Sigmoid colon (tissue), 4 donors: Measurements from ENCODE around the gene CAPN10.

Experiments
- POLR2A ChIP-seq, 2 donors: fragments of 450-650 bp; IDR thresholded peaks; one replicate each; pipeline ENCODE4 v1.6.1; 2016; ENCODE audit warnings: antibody characterized with exemption in 2 of 2, mild to moderate bottlenecking in 2 of 2, moderate library complexity in 2 of 2
- POLR2AphosphoS5 ChIP-seq, 4 donors: sonication (generic); formaldehyde crosslinking; IDR thresholded peaks; one replicate each; pipeline ENCODE4 v1.6.1; 2017; ENCODE audit warnings: antibody characterized with exemption in 4 of 4
- TF ChIP-seq, protein P1 (sequence below), 4 experiments: fragments of 450-650 bp in 3 of 4; fragments of 200-600 bp in 1 of 4; IDR thresholded peaks; one replicate each; pipeline ENCODE4 v1.5.1; 2016 to 2019; ENCODE audit warnings: antibody characterized with exemption in 4 of 4, mild to moderate bottlenecking in 3 of 4, moderate library complexity in 2 of 4

DNA sequence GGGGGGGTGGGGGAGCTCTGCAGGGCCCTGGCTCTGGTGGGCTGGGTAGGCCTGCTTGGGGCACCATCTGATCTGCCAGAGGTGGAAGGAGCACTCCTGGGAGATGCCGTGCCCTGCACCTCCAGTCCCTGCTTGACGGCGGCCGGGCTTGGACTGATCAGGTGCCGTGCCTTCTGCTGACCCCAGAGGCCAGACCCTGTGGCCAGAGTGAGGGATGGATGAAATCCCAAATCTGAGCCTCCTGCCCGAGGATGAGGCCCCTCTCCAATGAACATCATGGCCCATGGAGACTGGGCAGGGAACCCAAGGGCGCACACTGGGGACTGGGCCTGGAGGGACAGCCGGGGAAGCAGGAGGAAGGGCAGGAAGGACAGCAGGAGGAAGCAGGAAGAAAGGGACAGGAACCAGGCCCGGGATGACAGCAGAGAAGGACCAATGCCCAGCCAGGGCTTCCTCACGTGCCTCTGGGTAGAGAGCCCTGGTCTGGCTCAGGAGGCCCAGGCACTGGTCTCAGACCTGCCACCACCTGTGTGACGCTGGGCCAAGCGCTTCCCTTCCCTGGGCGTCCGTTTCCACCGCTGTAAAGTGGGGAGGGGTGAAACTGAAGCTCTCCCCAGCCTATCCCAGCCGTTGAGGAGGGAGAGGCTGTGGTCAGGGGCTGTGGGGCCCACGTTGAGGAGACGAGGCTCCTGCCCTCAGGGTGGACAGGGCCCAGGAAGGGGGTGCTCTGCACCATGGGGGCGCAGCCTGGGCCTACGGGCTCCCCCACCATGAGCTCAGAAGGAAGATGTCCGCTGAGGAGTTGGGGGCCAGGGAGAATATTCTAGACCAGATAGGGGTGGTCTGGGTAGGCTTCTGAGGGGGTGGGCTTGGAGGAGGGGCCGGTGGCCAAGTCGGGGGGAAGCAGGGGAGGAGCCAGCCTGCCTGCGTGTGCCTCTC, 37.7 kb downstream of the CAPN10 start:
- TF ChIP-seq, protein P1, sequence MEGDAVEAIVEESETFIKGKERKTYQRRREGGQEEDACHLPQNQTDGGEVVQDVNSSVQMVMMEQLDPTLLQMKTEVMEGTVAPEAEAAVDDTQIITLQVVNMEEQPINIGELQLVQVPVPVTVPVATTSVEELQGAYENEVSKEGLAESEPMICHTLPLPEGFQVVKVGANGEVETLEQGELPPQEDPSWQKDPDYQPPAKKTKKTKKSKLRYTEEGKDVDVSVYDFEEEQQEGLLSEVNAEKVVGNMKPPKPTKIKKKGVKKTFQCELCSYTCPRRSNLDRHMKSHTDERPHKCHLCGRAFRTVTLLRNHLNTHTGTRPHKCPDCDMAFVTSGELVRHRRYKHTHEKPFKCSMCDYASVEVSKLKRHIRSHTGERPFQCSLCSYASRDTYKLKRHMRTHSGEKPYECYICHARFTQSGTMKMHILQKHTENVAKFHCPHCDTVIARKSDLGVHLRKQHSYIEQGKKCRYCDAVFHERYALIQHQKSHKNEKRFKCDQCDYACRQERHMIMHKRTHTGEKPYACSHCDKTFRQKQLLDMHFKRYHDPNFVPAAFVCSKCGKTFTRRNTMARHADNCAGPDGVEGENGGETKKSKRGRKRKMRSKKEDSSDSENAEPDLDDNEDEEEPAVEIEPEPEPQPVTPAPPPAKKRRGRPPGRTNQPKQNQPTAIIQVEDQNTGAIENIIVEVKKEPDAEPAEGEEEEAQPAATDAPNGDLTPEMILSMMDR (IDR thresholded peaks at IDR 0.05), result no peak
- TF ChIP-seq POLR2A (IDR thresholded peaks at IDR 0.05) (no peak), POLR2AphosphoS5 (IDR thresholded peaks at IDR 0.05) (no peak)
